GM19240 (cell line): ENCODE data around the gene DBT.
"Not testable (repeated sequence)": the region's sequence is repeated elsewhere in the genome, so short reads cannot be mapped to it uniquely, and the experiment has no call there.

ENCODE experiments used
- DNase-seq: peaks from one replicate; pipeline ENCODE4 v3.0.0; 2011; ENCODE audit warnings: low spot score; ENCODE audit not compliant: insufficient read length

Gene DBT

GRCh38 chr1:100250807-100251206 lies 1.2 kb upstream of the DBT start:
- no peak for DNase-seq

- no peak for DNase-seq
Observed at GRCh38 chr1:100250264-100250663, 630 bp upstream of the DBT start.

DNA sequence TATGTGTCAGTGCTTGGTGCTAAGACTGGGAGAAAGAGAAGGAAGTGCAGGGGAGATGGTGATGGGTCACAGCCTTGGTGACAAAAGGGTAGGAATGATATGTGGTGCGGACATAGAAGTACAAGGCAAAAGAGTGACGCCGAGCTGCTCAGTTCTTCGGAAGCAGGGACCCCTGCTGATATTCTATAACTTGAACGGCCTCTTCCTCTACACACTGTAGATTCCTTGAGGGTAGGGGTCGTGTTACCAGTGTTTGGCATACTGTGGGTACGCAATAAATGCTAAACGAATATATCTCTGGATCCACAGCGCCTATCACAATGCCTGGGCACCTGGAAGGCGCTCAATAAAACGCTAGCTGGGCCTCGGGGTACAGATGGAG lies 488 bp downstream of the DBT start:
- DNase-seq, result no peak

DNA sequence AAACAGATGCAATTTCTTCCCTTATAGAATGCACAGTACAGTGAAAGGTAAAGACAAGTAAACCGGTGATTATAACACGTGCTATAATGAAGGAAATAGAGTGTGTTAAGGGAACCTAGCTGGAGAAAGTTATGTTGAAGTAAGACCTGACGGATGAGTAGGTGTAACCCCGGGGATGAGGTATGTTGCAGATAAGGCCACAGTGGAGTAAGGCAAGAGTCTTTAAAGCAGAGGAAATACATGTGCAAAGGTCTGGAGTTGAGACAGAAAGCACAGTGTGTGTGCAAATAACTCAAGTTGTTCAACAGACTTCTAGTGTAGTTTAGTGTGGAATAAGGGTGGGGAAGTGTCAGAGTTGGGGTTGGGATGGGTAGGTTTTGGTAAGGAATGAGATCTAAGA lies 2.9 kb downstream of the DBT start:
- no peak for DNase-seq

- DNase-seq, result no peak
Observed at GRCh38 chr1:100240631-100241030, 9.0 kb downstream of the DBT start.

- no peak for DNase-seq
Observed at GRCh38 chr1:100239961-100240360, 9.7 kb downstream of the DBT start.

- no peak for DNase-seq
Observed at GRCh38 chr1:100237091-100237490, 12.5 kb downstream of the DBT start.

- DNase-seq, result no peak
Observed at GRCh38 chr1:100234432-100234831, 15.2 kb downstream of the DBT start.

DNA sequence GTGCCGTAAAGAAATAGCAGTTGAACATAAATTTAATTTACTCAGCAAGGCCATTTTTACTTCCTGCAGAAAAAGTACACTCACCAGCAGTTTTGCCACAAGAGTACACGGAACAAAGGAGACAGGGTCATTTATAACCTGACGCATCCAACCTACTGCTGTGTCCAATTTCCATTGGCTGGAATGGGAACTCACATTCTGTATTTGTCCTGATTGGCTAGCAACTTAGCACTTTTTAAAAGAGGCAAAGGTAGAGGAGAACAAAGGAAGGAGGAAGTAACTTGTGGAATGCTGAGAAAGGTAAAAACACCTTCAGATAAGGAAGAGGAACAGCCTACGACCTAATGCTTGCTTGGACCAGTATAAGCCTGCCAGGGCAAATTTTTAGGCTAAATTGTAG lies 16.1 kb downstream of the DBT start:
- not testable (repeated sequence) for DNase-seq

GRCh38 chr1:100232156-100232555 lies 17.5 kb downstream of the DBT start:
- DNase-seq, result no peak

- DNase-seq, result no peak
Observed at GRCh38 chr1:100231721-100232120, 17.9 kb downstream of the DBT start.

GRCh38 chr1:100230765-100231164 lies 18.9 kb downstream of the DBT start:
- DNase-seq, result no peak

DNA sequence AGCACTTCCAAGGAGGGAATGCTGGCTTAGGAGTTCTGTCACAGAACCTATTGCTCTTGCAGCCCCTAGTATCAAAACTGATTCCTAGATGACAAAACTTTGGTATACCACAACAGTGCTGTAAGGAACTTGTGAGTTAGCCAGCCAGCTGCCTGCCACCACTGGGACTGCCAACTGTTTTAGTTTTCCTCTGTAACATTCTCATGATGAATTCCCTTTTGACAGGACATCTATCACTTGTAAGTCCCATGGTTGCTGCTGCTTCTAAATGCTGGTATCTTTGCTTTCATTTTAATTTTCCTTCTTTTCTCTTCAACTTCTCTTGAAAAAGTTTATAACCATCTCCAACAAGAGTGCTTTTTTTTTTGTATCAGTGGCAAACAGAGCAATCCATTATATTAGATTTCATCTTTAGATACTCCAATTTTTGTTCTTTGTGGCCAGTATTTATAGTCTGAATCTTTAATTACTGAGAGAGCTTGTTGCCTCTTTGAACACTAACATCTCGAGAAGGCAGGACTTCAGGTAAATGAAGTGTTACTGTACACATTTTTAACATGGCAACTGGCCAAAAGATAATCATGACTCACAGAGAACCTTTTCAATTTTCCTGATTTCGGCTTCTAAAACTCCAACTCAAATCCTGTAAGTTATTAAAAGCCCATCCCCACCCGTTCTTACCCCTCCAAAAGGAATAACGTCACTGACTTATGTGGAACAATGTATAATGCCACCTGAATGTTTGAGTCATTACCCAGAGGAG lies 19.8 kb downstream of the DBT start:
- no peak for DNase-seq

GRCh38 chr1:100222428-100222827 lies 27.2 kb downstream of the DBT start:
- no peak for DNase-seq

DNA sequence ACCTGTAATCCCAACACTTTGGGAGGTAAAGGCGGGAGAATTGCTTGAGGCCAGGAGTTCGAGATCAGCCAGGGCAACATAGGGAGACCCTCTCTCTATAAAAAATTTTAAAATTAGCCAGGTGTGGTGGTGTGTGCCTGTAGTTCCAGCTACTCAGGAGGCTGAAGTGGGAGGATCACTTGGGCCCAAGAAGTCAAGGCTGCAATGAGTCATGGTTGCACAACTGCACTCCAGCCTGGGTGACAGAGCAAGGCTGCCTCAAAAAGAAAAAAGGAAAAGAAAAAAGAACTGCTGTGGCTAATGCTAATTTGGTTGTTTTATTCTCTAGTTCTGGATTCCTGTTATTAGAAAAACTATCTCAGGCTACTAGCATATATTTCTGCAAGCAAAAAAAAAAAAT lies 29.8 kb downstream of the DBT start:
- no peak for DNase-seq

DNA sequence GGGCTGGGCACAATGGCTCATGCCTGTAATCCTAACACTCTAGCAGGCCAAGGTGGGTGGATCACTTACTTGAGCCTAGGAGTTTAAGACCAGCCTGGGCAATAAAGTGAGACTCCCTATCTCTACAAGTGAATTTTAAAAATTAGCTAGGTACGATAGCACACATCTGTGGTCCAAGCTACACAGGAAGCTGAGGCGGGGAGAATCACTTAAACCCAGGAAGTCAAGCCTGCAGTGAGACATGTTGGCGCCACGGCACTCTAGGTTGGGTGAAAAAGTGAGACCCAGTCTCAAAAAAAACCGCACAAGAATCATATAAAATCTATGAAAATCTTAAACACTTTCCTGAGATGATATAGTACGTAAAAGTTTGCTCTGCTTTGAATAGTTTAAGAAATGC lies 30.2 kb downstream of the DBT start:
- DNase-seq, result no peak

DNA sequence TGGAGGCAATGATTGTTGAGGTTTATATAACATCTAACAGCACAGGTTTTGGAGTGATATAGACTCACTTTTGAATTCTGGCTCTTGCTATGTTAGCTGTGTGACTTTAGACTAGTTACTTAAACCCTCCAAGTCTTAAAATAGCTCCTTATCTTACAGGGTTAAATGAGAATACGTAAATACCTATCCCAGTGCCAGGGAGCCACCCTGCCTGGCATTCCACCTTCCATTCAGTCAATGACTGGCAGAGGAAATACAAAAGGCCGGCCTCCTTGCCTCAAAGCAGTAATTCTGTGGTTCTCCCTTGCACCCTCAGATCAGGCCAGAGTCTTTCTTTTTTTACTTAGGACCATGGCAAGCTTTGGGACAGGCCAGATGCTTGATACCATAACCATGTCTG lies 31.8 kb downstream of the DBT start:
- DNase-seq, result no peak

- no peak for DNase-seq
Observed at GRCh38 chr1:100215101-100215500, 34.5 kb downstream of the DBT start.

- DNase-seq, result no peak
Observed at GRCh38 chr1:100213141-100213540, 36.5 kb downstream of the DBT start.

DNA sequence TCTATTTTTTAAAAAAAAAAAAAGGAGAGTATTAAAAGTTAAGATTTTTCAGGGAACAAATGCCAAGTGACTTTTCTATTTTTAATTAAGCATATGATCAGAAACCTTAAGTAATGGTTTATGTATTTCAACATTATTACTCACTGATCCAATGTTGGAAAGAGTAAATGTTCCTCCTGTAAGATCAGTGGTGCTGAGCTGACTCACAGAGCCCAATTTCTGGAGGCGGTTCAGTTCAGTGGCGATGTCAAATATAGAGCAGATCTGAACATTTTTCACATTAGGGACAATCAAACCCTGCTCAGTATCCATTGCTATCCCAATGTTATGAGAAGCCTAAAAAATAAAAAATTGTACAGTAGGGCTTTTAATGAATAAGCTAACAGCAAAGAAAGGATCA lies 43.3 kb downstream of the DBT start:
- no peak for DNase-seq

GRCh38 chr1:100205593-100205992 lies 44.0 kb downstream of the DBT start:
- not testable (repeated sequence) for DNase-seq

DNA sequence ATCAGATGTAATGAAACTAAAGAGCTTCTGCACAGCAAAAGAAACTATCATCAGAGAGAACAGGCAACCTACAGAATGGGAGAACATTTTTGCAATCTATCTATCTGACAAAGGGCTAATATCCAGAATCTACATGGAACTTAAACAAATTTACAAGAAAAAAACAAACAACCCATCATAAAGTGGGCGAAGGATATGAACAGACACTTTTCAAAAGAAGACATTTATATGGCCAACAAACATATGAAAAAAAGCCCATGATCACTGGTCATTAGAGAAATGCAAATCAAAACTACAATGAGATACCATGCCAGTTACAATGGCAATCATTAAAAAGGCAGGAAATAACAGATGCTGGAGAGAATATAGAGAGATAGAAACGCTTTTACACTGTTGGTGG lies 44.5 kb downstream of the DBT start:
- DNase-seq, result not testable (repeated sequence)

- DNase-seq, result not testable (repeated sequence)
Observed at GRCh38 chr1:100202703-100203102, 46.9 kb downstream of the DBT start.

DNA sequence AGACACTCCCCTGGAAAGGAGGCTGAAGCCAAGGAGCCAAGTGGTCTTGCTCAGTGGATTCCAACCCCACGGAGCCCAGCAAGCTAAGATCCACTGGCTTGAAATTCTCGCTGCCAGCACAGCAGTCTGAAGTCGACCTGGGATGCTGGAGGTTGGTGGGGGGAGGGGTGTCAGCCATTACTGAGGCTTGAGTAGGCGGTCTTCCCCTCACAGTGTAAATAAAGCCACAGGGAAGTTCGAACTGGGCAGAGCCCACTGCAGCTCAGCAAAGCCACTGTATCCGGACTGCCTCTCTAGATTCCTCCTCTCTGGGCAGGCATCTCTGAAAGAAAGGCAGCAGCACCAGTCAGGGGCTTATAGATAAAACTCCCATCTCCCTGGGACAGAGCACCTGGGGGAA lies 49.6 kb downstream of the DBT start:
- DNase-seq, result not testable (repeated sequence)
